ENCODE results near the gene SETD5. TPM values are rescaled to one million over a fixed set of nuclear protein-coding genes. Genes with fewer than 3 reads are reported as not detected.

SETD5 gene
- total RNA-seq, 1 donor from 2014 or later: 123 TPM

- Mint-ChIP-seq H3K27me3 (ENCODE audit: low read depth) (no peaks in the 10 kb centered on the region), H3K36me3 (ENCODE audit: low read depth) (peaks cover 1% of the 10 kb centered on the region), H3K27ac (ENCODE audit: unreplicated experiment) (no peak overlapping the region), H3K4me1 (ENCODE audit: low read depth) (peaks cover 71% of the 10 kb centered on the region), H3K4me3 (ENCODE audit: unreplicated experiment) (no peak overlapping the region), H3K9me3 (ENCODE audit: low read depth) (peaks cover 5% of the 10 kb centered on the region)
- no peak for DNase-seq (ENCODE audit: low spot score)
- TF ChIP-seq, protein P1, sequence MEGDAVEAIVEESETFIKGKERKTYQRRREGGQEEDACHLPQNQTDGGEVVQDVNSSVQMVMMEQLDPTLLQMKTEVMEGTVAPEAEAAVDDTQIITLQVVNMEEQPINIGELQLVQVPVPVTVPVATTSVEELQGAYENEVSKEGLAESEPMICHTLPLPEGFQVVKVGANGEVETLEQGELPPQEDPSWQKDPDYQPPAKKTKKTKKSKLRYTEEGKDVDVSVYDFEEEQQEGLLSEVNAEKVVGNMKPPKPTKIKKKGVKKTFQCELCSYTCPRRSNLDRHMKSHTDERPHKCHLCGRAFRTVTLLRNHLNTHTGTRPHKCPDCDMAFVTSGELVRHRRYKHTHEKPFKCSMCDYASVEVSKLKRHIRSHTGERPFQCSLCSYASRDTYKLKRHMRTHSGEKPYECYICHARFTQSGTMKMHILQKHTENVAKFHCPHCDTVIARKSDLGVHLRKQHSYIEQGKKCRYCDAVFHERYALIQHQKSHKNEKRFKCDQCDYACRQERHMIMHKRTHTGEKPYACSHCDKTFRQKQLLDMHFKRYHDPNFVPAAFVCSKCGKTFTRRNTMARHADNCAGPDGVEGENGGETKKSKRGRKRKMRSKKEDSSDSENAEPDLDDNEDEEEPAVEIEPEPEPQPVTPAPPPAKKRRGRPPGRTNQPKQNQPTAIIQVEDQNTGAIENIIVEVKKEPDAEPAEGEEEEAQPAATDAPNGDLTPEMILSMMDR (IDR thresholded peaks at IDR 0.05): no peak
Observed at GRCh38 chr3:9408061-9408460, 10.6 kb downstream of the SETD5 start.

- DNase-seq (ENCODE audit: low spot score): no peak
- peaks cover 1% of the 10 kb centered on the region for H3K36me3 Mint-ChIP-seq (ENCODE audit: low read depth)
- peaks cover 70% of the 10 kb centered on the region for H3K4me1 Mint-ChIP-seq (ENCODE audit: low read depth)
- no peak overlapping the region for H3K27ac Mint-ChIP-seq (ENCODE audit: unreplicated experiment)
- TF ChIP-seq, protein P1 (IDR thresholded peaks at IDR 0.05): no peak
- peaks cover 5% of the 10 kb centered on the region for H3K9me3 Mint-ChIP-seq (ENCODE audit: low read depth)
- no peak overlapping the region for H3K4me3 Mint-ChIP-seq (ENCODE audit: unreplicated experiment)
- H3K27me3 Mint-ChIP-seq (ENCODE audit: low read depth): no peaks in the 10 kb centered on the region
Observed at GRCh38 chr3:9408546-9408945, 11.1 kb downstream of the SETD5 start.

- no peak for DNase-seq (ENCODE audit: low spot score)
- peaks cover 62% of the 10 kb centered on the region for H3K4me1 Mint-ChIP-seq (ENCODE audit: low read depth)
- no peak overlapping the region for H3K4me3 Mint-ChIP-seq (ENCODE audit: unreplicated experiment)
- H3K27ac Mint-ChIP-seq (ENCODE audit: unreplicated experiment): peak overlapping the region; percentile 27
- H3K9me3 Mint-ChIP-seq (ENCODE audit: low read depth): peaks cover 5% of the 10 kb centered on the region
- H3K36me3 Mint-ChIP-seq (ENCODE audit: low read depth): peaks cover 1% of the 10 kb centered on the region
- TF ChIP-seq, protein P1 (IDR thresholded peaks at IDR 0.05): no peak
- H3K27me3 Mint-ChIP-seq (ENCODE audit: low read depth): no peaks in the 10 kb centered on the region
Observed at GRCh38 chr3:9409981-9410854, 12.8 kb downstream of the SETD5 start.

DNA sequence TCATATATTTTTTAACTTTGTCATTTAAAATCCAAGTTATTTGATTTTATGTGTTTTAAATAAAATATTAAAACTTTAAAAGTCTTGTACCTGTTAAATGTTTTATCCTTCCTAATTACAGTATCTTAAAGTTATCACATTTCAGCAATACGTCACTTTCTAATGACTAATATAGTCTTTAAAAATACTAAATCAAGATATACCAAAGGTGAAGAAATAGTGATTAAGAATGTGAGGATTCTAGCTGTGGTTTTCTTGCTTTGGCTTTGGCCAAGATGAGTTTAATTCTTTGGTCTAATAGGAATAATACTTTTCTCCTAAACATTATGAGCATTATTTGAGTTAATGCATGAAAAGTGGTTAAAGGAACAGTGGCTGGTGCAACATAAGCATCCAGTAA lies 13.9 kb downstream of the SETD5 start:
- peaks cover 60% of the 10 kb centered on the region for H3K4me1 Mint-ChIP-seq (ENCODE audit: low read depth)
- H3K27ac Mint-ChIP-seq (ENCODE audit: unreplicated experiment): no peak overlapping the region
- no peak for DNase-seq (ENCODE audit: low spot score)
- H3K4me3 Mint-ChIP-seq (ENCODE audit: unreplicated experiment): no peak overlapping the region
- H3K36me3 Mint-ChIP-seq (ENCODE audit: low read depth): peaks cover 3% of the 10 kb centered on the region
- TF ChIP-seq, protein P1 (IDR thresholded peaks at IDR 0.05): no peak
- H3K9me3 Mint-ChIP-seq (ENCODE audit: low read depth): peaks cover 5% of the 10 kb centered on the region
- no peaks in the 10 kb centered on the region for H3K27me3 Mint-ChIP-seq (ENCODE audit: low read depth)

DNA sequence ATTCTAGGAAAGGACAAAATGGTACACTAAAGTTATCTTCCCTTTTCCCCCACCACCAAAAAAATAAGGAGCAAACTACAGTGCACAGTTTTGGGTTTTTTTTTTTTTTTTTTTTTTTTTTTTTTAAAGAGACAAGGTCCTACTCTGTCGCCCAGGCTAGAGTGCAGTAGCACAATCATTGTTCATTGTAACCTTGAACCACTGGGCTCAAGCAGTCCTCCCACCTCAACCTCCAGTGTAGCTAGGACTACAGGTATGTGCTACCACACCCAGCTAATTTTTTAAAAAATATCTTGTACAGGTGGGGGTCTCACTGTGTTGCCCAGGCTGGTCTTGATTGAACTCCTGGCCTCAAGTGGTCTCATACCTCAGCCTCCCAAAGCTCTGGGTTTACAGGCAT lies 14.9 kb downstream of the SETD5 start:
- peaks cover 60% of the 10 kb centered on the region for H3K4me1 Mint-ChIP-seq (ENCODE audit: low read depth)
- TF ChIP-seq, protein P1 (IDR thresholded peaks at IDR 0.05): no peak

More for the DNA sequence above, 14.9 kb downstream of the SETD5 start:
- Mint-ChIP-seq H3K9me3 (ENCODE audit: low read depth) (peaks cover 5% of the 10 kb centered on the region), H3K4me3 (ENCODE audit: unreplicated experiment) (no peak overlapping the region), H3K27ac (ENCODE audit: unreplicated experiment) (no peak overlapping the region), H3K36me3 (ENCODE audit: low read depth) (peaks cover 3% of the 10 kb centered on the region), H3K27me3 (ENCODE audit: low read depth) (no peaks in the 10 kb centered on the region)
- DNase-seq (ENCODE audit: low spot score): no peak

Data from chondrocyte (in vitro differentiated cells).